Smooth muscle cell (in vitro differentiated cells): ENCODE measurements around the gene OSBPL6. TPM values are rescaled to one million over a fixed set of nuclear protein-coding genes. Genes with fewer than 3 reads are reported as not detected.

Experiments used
- DNase-seq: peaks from one replicate; lab custom pipeline; 2025; ENCODE audit not compliant: unreplicated experiment; lab: John Stamatoyannopoulos, UW
- H2AFZ ChIP-seq: fragments of 200-600 bp; sonication (generic); 2 replicates; pipeline ENCODE4 v1.6.0; 2016; ENCODE audit warnings: antibody characterized with exemption, low read depth, mild to moderate bottlenecking
- H3F3A ChIP-seq: fragments of 200-600 bp; sonication (generic); 2 replicates; pipeline ENCODE4 v1.6.0; 2017; ENCODE audit warnings: antibody characterized with exemption, low read depth
- H3K27ac ChIP-seq: fragments of 200-600 bp; sonication (generic); 2 replicates; pipeline ENCODE4 v1.5.1; 2016; ENCODE audit warnings: low read depth, mild to moderate bottlenecking
- H3K27me3 ChIP-seq: fragments of 200-600 bp; sonication (generic); 2 replicates; pipeline ENCODE4 v1.6.1; 2016; ENCODE audit warnings: low read depth, mild to moderate bottlenecking
- H3K36me3 ChIP-seq: fragments of 200-600 bp; sonication (generic); 2 replicates; pipeline ENCODE4 v1.5.1; 2016; ENCODE audit warnings: low read depth
- H3K4me1 ChIP-seq: fragments of 200-600 bp; sonication (generic); 2 replicates; pipeline ENCODE4 v1.5.1; 2016; ENCODE audit warnings: low read depth
- H3K4me2 ChIP-seq: fragments of 200-600 bp; sonication (generic); 2 replicates; pipeline ENCODE4 v1.6.0; 2016; ENCODE audit warnings: mild to moderate bottlenecking
- H3K4me3 ChIP-seq: fragments of 200-600 bp; sonication (generic); 2 replicates; pipeline ENCODE4 v1.5.1; 2016; ENCODE audit warnings: mild to moderate bottlenecking
- H3K79me2 ChIP-seq: fragments of 200-600 bp; sonication (generic); 2 replicates; pipeline ENCODE4 v1.6.0; 2016; ENCODE audit warnings: low read depth, mild to moderate bottlenecking
- H3K9ac ChIP-seq: fragments of 200-600 bp; sonication (generic); 2 replicates; pipeline ENCODE4 v1.6.0; 2016; ENCODE audit warnings: low read depth
- H3K9me3 ChIP-seq: fragments of 200-600 bp; sonication (generic); replicated peaks from 2 replicates; pipeline ENCODE4 v1.5.1; 2016; ENCODE audit warnings: low read depth
- H4K20me1 ChIP-seq: fragments of 200-600 bp; sonication (generic); 2 replicates; pipeline ENCODE4 v1.6.0; 2016; ENCODE audit warnings: low read depth
- CTCF ChIP-seq: fragments of 200-600 bp; sonication (generic); IDR thresholded peaks from 2 replicates; pipeline ENCODE4 v1.5.1; 2017; ENCODE audit warnings: borderline replicate concordance, mild to moderate bottlenecking, antibody characterized with exemption; ENCODE audit not compliant: insufficient read depth, poor library complexity, severe bottlenecking
- WGBS: methylation state at CpG from one replicate; pipeline ENCODE4 v1.1.7; 2016; ENCODE audit warnings: low lambda C conversion rate; 5-methylcytosine and 5-hydroxymethylcytosine counted together
- polyA plus RNA-seq: library from polyadenylated mRNA; unstranded; fragments of >200 nt; fragmentation: Nextera tagmentation; extraction: Ambion mirVana; gene quantifications from 2 replicates; pipeline ENCODE4 v1.2.1, GENCODE V29; 2016
- total RNA-seq: library from RNA; depleted of rRNA; stranded (reverse); fragments of >200 nt; gene quantifications from 2 replicates; pipeline ENCODE4 v1.2.3, GENCODE V29; 2014

Gene OSBPL6
- total and polyA plus RNA-seq, 2 experiments from 2014 or later = 7.4 to 7.6 TPM

GRCh38 chr2:178277741-178278197, 83.5 kb downstream of the OSBPL6 start:
- H3F3A ChIP-seq = peaks cover 7% of the 10 kb centered on the region
- no peaks in the 10 kb centered on the region for H3K27me3 ChIP-seq
- peak overlapping the region; percentile 70 for H3K4me2 ChIP-seq
- no peaks in the 10 kb centered on the region for H3K79me2 ChIP-seq
- no peak for DNase-seq
- peaks cover 24% of the 10 kb centered on the region for H3K4me1 ChIP-seq
- H3K27ac ChIP-seq = peak overlapping the region; percentile 63
- no peak for TF ChIP-seq CTCF
- H3K36me3 ChIP-seq = no peaks in the 10 kb centered on the region
- H2AFZ ChIP-seq = peak overlapping the region; percentile 75
- WGBS = 21% methylated on average over 6 of the region's 6 CpGs
- peak overlapping the region; percentile 11 for H3K4me3 ChIP-seq
- no peaks in the 10 kb centered on the region for H3K9me3 ChIP-seq
- H3K9ac ChIP-seq = peak overlapping the region; percentile 9
- H4K20me1 ChIP-seq = no peaks in the 10 kb centered on the region

- no peak overlapping the region for H3K9ac ChIP-seq
- H3K27ac ChIP-seq = peak overlapping the region; percentile 63
These were observed 84.8 kb downstream of the OSBPL6 start for GRCh38 chr2:178279142-178279541.

GRCh38 chr2:178279636-178280035, 85.3 kb downstream of the OSBPL6 start:
- Histone ChIP-seq H3F3A (peaks cover 7% of the 10 kb centered on the region), H3K4me2 (peak overlapping the region; percentile 70), H3K4me1 (peaks cover 24% of the 10 kb centered on the region), H3K27ac (peak overlapping the region; percentile 61), H3K27me3 (no peaks in the 10 kb centered on the region), H2AFZ (no peak overlapping the region), H3K9me3 (no peaks in the 10 kb centered on the region), H3K4me3 (no peak overlapping the region), H4K20me1 (no peaks in the 10 kb centered on the region), H3K79me2 (no peaks in the 10 kb centered on the region), H3K9ac (no peak overlapping the region), H3K36me3 (no peaks in the 10 kb centered on the region)
- no peak for TF ChIP-seq CTCF
- DNase-seq = no peak
- WGBS = 95% methylated on average over 10 of the region's 10 CpGs

More at GRCh38 chr2:178279142-178279541, 84.8 kb downstream of the OSBPL6 start:
- Histone ChIP-seq H3F3A (peaks cover 7% of the 10 kb centered on the region), H3K4me1 (peaks cover 24% of the 10 kb centered on the region), H3K36me3 (no peaks in the 10 kb centered on the region), H3K27me3 (no peaks in the 10 kb centered on the region), H3K79me2 (no peaks in the 10 kb centered on the region), H3K9me3 (no peaks in the 10 kb centered on the region), H3K4me3 (no peak overlapping the region), H4K20me1 (no peaks in the 10 kb centered on the region), H2AFZ (no peak overlapping the region), H3K4me2 (peak overlapping the region; percentile 70)
- no peak for TF ChIP-seq CTCF
- WGBS = 4% methylated on average over 2 of the region's 2 CpGs
- DNase-seq = no peak

- peak; percentile 71 for TF ChIP-seq CTCF
- Histone ChIP-seq H3K4me2 (no peak overlapping the region), H3K9ac (no peak overlapping the region), H3K9me3 (no peaks in the 10 kb centered on the region), H3K27me3 (no peaks in the 10 kb centered on the region), H2AFZ (no peak overlapping the region), H3K4me3 (no peak overlapping the region), H3K27ac (no peak overlapping the region), H3K4me1 (peaks cover 24% of the 10 kb centered on the region), H3F3A (peaks cover 7% of the 10 kb centered on the region), H3K79me2 (no peaks in the 10 kb centered on the region), H3K36me3 (no peaks in the 10 kb centered on the region), H4K20me1 (no peaks in the 10 kb centered on the region)
- 62% methylated on average over 4 of the region's 4 CpGs for WGBS
- no peak for DNase-seq
These were observed 86.0 kb downstream of the OSBPL6 start for GRCh38 chr2:178280244-178280852.
